HEK293 (cell line): ENCODE results near the gene RSPH9.

Experiments
- BCL11A ChIP-seq: fragments of 450-650 bp; formaldehyde crosslinking; IDR thresholded peaks from 2 replicates; pipeline ENCODE4 v1.5.1; 2016; ENCODE audit warnings: low read depth, missing biosample characterization, missing genetic modification characterization
- GLI4 ChIP-seq: fragments of 450-650 bp; formaldehyde crosslinking; IDR thresholded peaks from 2 replicates; pipeline ENCODE4 v1.5.1; 2016; ENCODE audit warnings: missing biosample characterization, missing genetic modification characterization
- HIC1 ChIP-seq: fragments of 450-650 bp; formaldehyde crosslinking; IDR thresholded peaks from 2 replicates; pipeline ENCODE4 v1.5.1; 2016; ENCODE audit warnings: missing biosample characterization, missing genetic modification characterization
- KLF16 ChIP-seq: fragments of 450-650 bp; formaldehyde crosslinking; IDR thresholded peaks from 2 replicates; pipeline ENCODE4 v1.5.1; 2017; ENCODE audit warnings: missing biosample characterization, missing genetic modification characterization
- RBAK ChIP-seq: fragments of 450-650 bp; formaldehyde crosslinking; IDR thresholded peaks from 2 replicates; pipeline ENCODE4 v1.5.1; 2016; ENCODE audit warnings: missing biosample characterization, missing genetic modification characterization
- REST ChIP-seq: fragments of 450-650 bp; formaldehyde crosslinking; IDR thresholded peaks from 2 replicates; pipeline ENCODE4 v1.5.1; 2016; ENCODE audit warnings: missing biosample characterization, missing genetic modification characterization
- SCRT1 ChIP-seq: fragments of 450-650 bp; formaldehyde crosslinking; IDR thresholded peaks from 2 replicates; pipeline ENCODE4 v1.5.1; 2016; ENCODE audit warnings: missing biosample characterization, missing genetic modification characterization, borderline replicate concordance
- TSHZ1 ChIP-seq: fragments of 450-650 bp; formaldehyde crosslinking; IDR thresholded peaks from 2 replicates; pipeline ENCODE4 v1.5.1; 2016; ENCODE audit warnings: missing biosample characterization, missing genetic modification characterization, borderline replicate concordance
- WT1 ChIP-seq: fragments of 450-650 bp; formaldehyde crosslinking; IDR thresholded peaks from 2 replicates; pipeline ENCODE4 v1.5.1; 2016; ENCODE audit warnings: missing biosample characterization, missing genetic modification characterization
- ZBTB17 ChIP-seq: fragments of 450-650 bp; formaldehyde crosslinking; IDR thresholded peaks from 2 replicates; pipeline ENCODE4 v1.5.1; 2016; ENCODE audit warnings: missing biosample characterization, missing genetic modification characterization
- ZNF112 ChIP-seq: fragments of 450-650 bp; formaldehyde crosslinking; IDR thresholded peaks from 2 replicates; pipeline ENCODE4 v1.5.0; 2017; ENCODE audit warnings: missing biosample characterization, missing genetic modification characterization
- ZNF138 ChIP-seq: fragments of 450-650 bp; formaldehyde crosslinking; IDR thresholded peaks from 2 replicates; pipeline ENCODE4 v1.5.1; 2016; ENCODE audit warnings: missing biosample characterization, missing genetic modification characterization, borderline replicate concordance
- ZNF157 ChIP-seq: fragments of 450-650 bp; formaldehyde crosslinking; IDR thresholded peaks from 2 replicates; pipeline ENCODE4 v1.5.1; 2016; ENCODE audit warnings: missing biosample characterization, missing genetic modification characterization
- ZNF169 ChIP-seq: fragments of 450-650 bp; formaldehyde crosslinking; IDR thresholded peaks from 2 replicates; pipeline ENCODE4 v1.5.1; 2016; ENCODE audit warnings: missing biosample characterization, missing genetic modification characterization
- ZNF2 ChIP-seq: fragments of 450-650 bp; formaldehyde crosslinking; IDR thresholded peaks from 2 replicates; pipeline ENCODE4 v1.5.1; 2016; ENCODE audit warnings: missing biosample characterization, missing genetic modification characterization
- ZNF239 ChIP-seq: fragments of 450-650 bp; formaldehyde crosslinking; IDR thresholded peaks from 2 replicates; pipeline ENCODE4 v1.5.1; 2016; ENCODE audit warnings: missing biosample characterization, missing genetic modification characterization
- ZNF280C ChIP-seq: fragments of 450-650 bp; formaldehyde crosslinking; IDR thresholded peaks from 2 replicates; pipeline ENCODE4 v1.5.1; 2016; ENCODE audit warnings: missing biosample characterization, missing genetic modification characterization
- ZNF394 ChIP-seq: fragments of 450-650 bp; formaldehyde crosslinking; IDR thresholded peaks from 2 replicates; pipeline ENCODE4 v1.5.1; 2016; ENCODE audit warnings: missing biosample characterization, missing genetic modification characterization, mild to moderate bottlenecking, moderate library complexity, borderline replicate concordance
- ZNF48 ChIP-seq: fragments of 450-650 bp; formaldehyde crosslinking; IDR thresholded peaks from 2 replicates; pipeline ENCODE4 v1.5.1; 2016; ENCODE audit warnings: missing biosample characterization, missing genetic modification characterization
- ZNF488 ChIP-seq: fragments of 450-650 bp; formaldehyde crosslinking; IDR thresholded peaks from 2 replicates; pipeline ENCODE4 v1.5.1; 2016; ENCODE audit warnings: missing biosample characterization, missing genetic modification characterization
- ZNF513 ChIP-seq: fragments of 450-650 bp; IDR thresholded peaks from 2 replicates; pipeline ENCODE4 v1.5.1; 2018; ENCODE audit warnings: missing biosample characterization, missing genetic modification characterization
- ZNF571 ChIP-seq: fragments of 450-650 bp; formaldehyde crosslinking; IDR thresholded peaks from 2 replicates; pipeline ENCODE4 v1.5.0; 2017; ENCODE audit warnings: missing biosample characterization, missing genetic modification characterization
- ZNF664 ChIP-seq: fragments of 450-650 bp; formaldehyde crosslinking; IDR thresholded peaks from 2 replicates; pipeline ENCODE4 v1.5.1; 2016; ENCODE audit warnings: missing biosample characterization, missing genetic modification characterization

The RSPH9 gene

GRCh38 chr6:43635387-43636307, 9.2 kb upstream of the RSPH9 start, which contains the start of gene MAD2L1BP (continued):
- peak; percentile 27; the same call in 1 of the 2 replicates for TF ChIP-seq HIC1
- TF ChIP-seq ZNF571 (tag by site-specific recombination) = no peak
- no peak for TF ChIP-seq BCL11A (tag by site-specific recombination)
- TF ChIP-seq ZBTB17 (tag by site-specific recombination) = peak; percentile 56
- TF ChIP-seq GLI4 (tag by site-specific recombination) = no peak
- TF ChIP-seq ZNF48 (tag by site-specific recombination) = no peak
- TF ChIP-seq ZNF138 = no peak
- TF ChIP-seq ZNF513 (tag by site-specific recombination) = no peak
- TF ChIP-seq ZNF2 (tag by site-specific recombination) = 0 out of 2 replicates have a peak, but pooled peaks have one; percentile 61
- TF ChIP-seq ZNF169 (tag by site-specific recombination) = no peak
- TF ChIP-seq TSHZ1 (tag by site-specific recombination) = no peak
- no peak for TF ChIP-seq ZNF157 (tag by site-specific recombination)
- peak; percentile 75 for TF ChIP-seq WT1 (tag by site-specific recombination)
- TF ChIP-seq RBAK (tag by site-specific recombination) = no peak
- TF ChIP-seq KLF16 (tag by site-specific recombination) = no peak; the same call in 1 of the 2 replicates
- peak; percentile 45; the same call in 1 of the 2 replicates for TF ChIP-seq ZNF239 (tag by site-specific recombination)
- no peak for TF ChIP-seq ZNF280C (tag by site-specific recombination)
- TF ChIP-seq ZNF488 = no peak
- TF ChIP-seq ZNF112 = no peak
- peak; percentile 97 for TF ChIP-seq ZNF664
- TF ChIP-seq SCRT1 (tag by site-specific recombination) = no peak
- TF ChIP-seq REST = peak; percentile 98
- peak; percentile 99 for TF ChIP-seq ZNF394 (tag by site-specific recombination)
